GM10266 (cell line): ENCODE measurements around the gene CAMK2D.

Experiments
- DNase-seq: peaks from one replicate; pipeline ENCODE4 v3.0.0; 2012; ENCODE audit errors: extremely low spot score
- TF ChIP-seq, protein P1 (sequence below): IDR thresholded peaks from 2 replicates; pipeline ENCODE4 v1.5.1; 2012; ENCODE audit warnings: mild to moderate bottlenecking, low read depth; ENCODE audit not compliant: control insufficient read depth, insufficient read depth; ENCODE audit errors: missing control alignments

Gene CAMK2D

DNA sequence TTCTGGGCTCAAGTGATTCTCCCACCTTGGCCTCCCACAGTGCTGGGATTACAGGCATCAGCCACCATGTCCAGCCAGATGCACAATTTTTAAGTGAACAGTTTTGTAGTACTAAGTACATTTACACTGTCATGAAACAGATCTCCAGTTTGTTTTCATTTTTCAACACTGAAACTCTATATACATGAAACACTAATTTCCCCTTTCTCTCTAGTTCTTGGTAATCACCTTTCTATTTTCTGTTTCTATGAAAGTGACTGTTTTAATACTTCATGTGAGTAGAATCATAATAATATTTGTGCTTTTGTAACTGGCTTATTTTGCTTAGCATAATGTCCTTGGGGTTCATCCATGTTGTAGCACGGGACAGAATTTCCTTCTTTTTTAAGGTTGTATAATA is 237.4 kb downstream of the CAMK2D start:
- DNase-seq, result peak; percentile 35
- TF ChIP-seq, protein P1, sequence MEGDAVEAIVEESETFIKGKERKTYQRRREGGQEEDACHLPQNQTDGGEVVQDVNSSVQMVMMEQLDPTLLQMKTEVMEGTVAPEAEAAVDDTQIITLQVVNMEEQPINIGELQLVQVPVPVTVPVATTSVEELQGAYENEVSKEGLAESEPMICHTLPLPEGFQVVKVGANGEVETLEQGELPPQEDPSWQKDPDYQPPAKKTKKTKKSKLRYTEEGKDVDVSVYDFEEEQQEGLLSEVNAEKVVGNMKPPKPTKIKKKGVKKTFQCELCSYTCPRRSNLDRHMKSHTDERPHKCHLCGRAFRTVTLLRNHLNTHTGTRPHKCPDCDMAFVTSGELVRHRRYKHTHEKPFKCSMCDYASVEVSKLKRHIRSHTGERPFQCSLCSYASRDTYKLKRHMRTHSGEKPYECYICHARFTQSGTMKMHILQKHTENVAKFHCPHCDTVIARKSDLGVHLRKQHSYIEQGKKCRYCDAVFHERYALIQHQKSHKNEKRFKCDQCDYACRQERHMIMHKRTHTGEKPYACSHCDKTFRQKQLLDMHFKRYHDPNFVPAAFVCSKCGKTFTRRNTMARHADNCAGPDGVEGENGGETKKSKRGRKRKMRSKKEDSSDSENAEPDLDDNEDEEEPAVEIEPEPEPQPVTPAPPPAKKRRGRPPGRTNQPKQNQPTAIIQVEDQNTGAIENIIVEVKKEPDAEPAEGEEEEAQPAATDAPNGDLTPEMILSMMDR, result no peak

DNA sequence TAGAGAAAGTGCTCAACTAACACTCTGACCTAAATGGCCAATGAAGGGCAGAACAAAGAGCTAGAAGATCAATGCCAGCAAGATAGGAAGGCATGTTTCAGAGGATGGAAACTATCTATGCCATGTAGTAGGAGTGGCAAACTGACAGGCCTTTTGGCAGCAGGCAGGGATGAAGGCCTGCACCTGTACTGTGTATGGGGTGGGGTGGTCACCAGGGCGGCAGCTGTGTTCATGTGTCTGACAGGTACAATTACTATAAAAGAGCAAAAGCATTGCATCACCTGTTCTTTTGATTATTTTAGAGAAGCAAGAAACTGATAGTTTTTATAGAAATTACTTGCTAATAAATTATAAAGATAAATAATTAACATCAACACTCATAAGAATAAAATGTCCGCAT is 239.1 kb downstream of the CAMK2D start:
- TF ChIP-seq, protein P1, result no peak
- DNase-seq, result no peak

DNA sequence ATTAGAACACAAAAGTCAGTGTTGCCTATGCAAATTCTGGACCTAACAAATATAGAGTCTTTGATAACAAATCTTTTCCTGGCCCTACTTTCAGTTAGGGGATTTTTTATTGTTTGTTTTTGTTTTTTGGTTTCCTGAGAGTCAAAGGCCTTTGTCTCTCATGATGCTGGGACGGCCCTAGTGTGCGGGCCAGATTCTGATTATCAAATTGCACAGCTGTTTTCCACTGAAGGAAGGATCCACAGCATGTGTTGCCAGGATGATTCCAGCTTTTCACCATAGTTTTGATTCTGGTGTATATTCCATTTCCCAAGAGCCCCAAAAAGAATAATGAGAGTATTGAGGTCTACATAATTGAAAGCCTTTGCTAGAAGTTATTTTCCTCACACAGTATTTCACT is 248.2 kb downstream of the CAMK2D start:
- DNase-seq, result no peak
- TF ChIP-seq, protein P1, result no peak

DNA sequence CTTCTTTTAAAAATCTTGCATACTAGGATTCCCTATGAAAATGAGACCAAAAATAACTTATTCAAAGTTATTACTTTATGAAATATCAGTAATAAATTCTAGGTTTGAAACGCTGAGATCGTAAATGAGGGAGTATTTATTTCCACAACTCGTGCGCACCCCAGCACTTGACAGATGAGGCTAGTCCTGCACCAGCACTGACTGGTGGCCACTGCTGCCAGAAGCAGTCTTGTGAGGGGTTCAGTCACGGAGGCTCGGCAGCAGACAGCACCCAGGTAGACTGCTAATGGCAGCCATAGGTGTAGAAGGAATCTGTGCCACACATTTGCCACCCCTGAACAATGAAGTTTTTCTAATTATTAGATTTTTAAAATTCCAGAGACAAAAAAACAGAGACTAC is 248.7 kb downstream of the CAMK2D start:
- no peak for DNase-seq
- TF ChIP-seq, protein P1, result no peak

DNA sequence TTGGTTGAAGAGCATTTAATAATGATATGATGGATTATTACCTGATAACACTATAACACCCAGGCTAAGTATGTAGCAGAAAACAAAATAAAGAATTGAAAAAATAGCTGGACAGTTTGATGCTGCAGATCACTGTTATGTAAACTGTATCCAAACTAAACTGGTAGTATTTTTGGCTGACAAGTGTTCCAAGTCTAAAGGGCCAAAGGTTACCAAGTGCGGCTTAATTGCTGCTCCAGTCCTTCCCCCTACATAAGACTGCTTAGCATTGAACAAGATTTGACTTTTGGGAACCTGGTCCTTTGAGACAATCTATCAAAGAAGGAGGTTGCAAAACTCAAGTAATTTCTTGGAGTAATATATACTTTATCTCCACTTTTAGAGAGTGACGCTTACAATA is 249.6 kb downstream of the CAMK2D start:
- TF ChIP-seq, protein P1, result no peak
- DNase-seq, result no peak

DNA sequence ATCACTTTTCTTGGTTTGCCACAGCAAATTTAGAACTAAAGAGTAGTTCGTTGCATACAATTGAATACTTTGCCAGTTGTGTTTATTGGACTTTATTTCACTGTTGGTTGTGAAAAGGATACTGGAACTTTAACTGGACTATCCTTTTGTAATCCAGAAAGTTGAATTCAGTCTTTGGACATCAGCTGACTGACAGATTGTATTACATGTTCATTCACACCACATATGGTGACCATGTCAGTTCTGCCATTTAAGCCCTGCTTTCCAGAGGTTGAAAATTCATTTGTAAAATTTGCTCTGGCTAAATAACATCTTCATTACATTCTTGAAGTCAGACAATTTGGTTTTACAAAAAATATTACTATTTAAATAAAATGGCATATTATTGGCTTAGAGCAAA is 251.7 kb downstream of the CAMK2D start:
- no peak for DNase-seq
- TF ChIP-seq, protein P1, result no peak

DNA sequence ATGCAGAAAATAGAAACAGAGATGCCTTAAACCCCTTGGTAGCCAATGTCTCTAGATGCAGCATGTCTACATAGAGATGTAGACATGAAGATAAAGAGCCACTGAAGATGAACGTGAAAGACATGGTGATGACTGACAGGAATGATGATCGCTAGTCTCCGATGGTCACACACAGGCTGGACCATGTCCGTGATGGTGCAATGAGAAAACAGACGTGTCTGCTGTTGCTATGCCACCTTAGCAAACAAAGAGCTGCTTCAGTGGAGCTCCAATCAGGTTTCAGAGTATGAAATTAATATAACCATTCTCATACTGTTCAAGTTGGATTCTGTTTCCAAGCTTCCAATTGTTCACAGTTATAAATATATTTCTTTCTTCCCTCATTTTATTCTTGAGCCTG is 256.5 kb downstream of the CAMK2D start:
- TF ChIP-seq, protein P1, result no peak
- DNase-seq, result no peak
